ENCODE measurements around the gene LIMA1.

The LIMA1 gene

GRCh38 chr12:50187084-50187900 is 96.0 kb downstream of the LIMA1 start:
- H3K4me1 ChIP-seq (ENCODE audit: insufficient read depth, low read length) = no peaks in the 10 kb centered on the region
- no peaks in the 10 kb centered on the region for H3K9me3 ChIP-seq (ENCODE audit: control insufficient read depth, insufficient read depth, low read length)
- H3K36me3 ChIP-seq (ENCODE audit: insufficient read depth, low read length) = peaks cover 1% of the 10 kb centered on the region; the same call in 1 of the 2 replicates
- no peak overlapping the region for H3K9ac ChIP-seq (ENCODE audit: low read depth, low read length)

GRCh38 chr12:50186681-50187080 is 96.6 kb downstream of the LIMA1 start:
- Histone ChIP-seq H3K4me1 (ENCODE audit: insufficient read depth, low read length) (no peaks in the 10 kb centered on the region), H3K9me3 (ENCODE audit: control insufficient read depth, insufficient read depth, low read length) (no peaks in the 10 kb centered on the region), H3K9ac (ENCODE audit: low read depth, low read length) (no peak overlapping the region), H3K36me3 (ENCODE audit: insufficient read depth, low read length) (no peaks in the 10 kb centered on the region)

- no peaks in the 10 kb centered on the region for H3K36me3 ChIP-seq (ENCODE audit: insufficient read depth, low read length)
- H3K9me3 ChIP-seq (ENCODE audit: control insufficient read depth, insufficient read depth, low read length) = no peaks in the 10 kb centered on the region
- H3K4me1 ChIP-seq (ENCODE audit: insufficient read depth, low read length) = no peaks in the 10 kb centered on the region
- H3K9ac ChIP-seq (ENCODE audit: low read depth, low read length) = no peak overlapping the region
Measured at GRCh38 chr12:50185970-50186663, 97.2 kb downstream of the LIMA1 start.

- Histone ChIP-seq H3K36me3 (ENCODE audit: insufficient read depth, low read length) (no peaks in the 10 kb centered on the region), H3K9ac (ENCODE audit: low read depth, low read length) (no peak overlapping the region; the same call in 1 of the 2 replicates), H3K9me3 (ENCODE audit: control insufficient read depth, insufficient read depth, low read length) (no peaks in the 10 kb centered on the region), H3K4me1 (ENCODE audit: insufficient read depth, low read length) (no peaks in the 10 kb centered on the region)
Measured at GRCh38 chr12:50185301-50185895, 97.9 kb downstream of the LIMA1 start.

- Histone ChIP-seq H3K9ac (ENCODE audit: low read depth, low read length) (no peak overlapping the region), H3K36me3 (ENCODE audit: insufficient read depth, low read length) (no peaks in the 10 kb centered on the region), H3K9me3 (ENCODE audit: control insufficient read depth, insufficient read depth, low read length) (no peaks in the 10 kb centered on the region), H3K4me1 (ENCODE audit: insufficient read depth, low read length) (no peaks in the 10 kb centered on the region)
Measured at GRCh38 chr12:50184261-50184660, 99.1 kb downstream of the LIMA1 start.

GRCh38 chr12:50182461-50182860 is 100.9 kb downstream of the LIMA1 start:
- Histone ChIP-seq H3K36me3 (ENCODE audit: insufficient read depth, low read length) (no peaks in the 10 kb centered on the region; the same call in 1 of the 2 replicates), H3K9ac (ENCODE audit: low read depth, low read length) (no peak overlapping the region), H3K9me3 (ENCODE audit: control insufficient read depth, insufficient read depth, low read length) (no peaks in the 10 kb centered on the region), H3K4me1 (ENCODE audit: insufficient read depth, low read length) (no peaks in the 10 kb centered on the region)

- no peaks in the 10 kb centered on the region for H3K9me3 ChIP-seq (ENCODE audit: control insufficient read depth, insufficient read depth, low read length)
- H3K4me1 ChIP-seq (ENCODE audit: insufficient read depth, low read length) = no peaks in the 10 kb centered on the region
- H3K9ac ChIP-seq (ENCODE audit: low read depth, low read length) = no peak overlapping the region
- H3K36me3 ChIP-seq (ENCODE audit: insufficient read depth, low read length) = peaks cover 6% of the 10 kb centered on the region; the same call in 1 of the 2 replicates
Measured at GRCh38 chr12:50181691-50182090, 101.6 kb downstream of the LIMA1 start.

- H3K4me1 ChIP-seq (ENCODE audit: insufficient read depth, low read length) = no peaks in the 10 kb centered on the region
- H3K9ac ChIP-seq (ENCODE audit: low read depth, low read length) = no peak overlapping the region
- H3K9me3 ChIP-seq (ENCODE audit: control insufficient read depth, insufficient read depth, low read length) = no peaks in the 10 kb centered on the region
- H3K36me3 ChIP-seq (ENCODE audit: insufficient read depth, low read length) = peaks cover 6% of the 10 kb centered on the region; the same call in 1 of the 2 replicates
Measured at GRCh38 chr12:50175716-50176026, 107.6 kb downstream of the LIMA1 start.

GRCh38 chr12:50174971-50175715 is 108.2 kb downstream of the LIMA1 start:
- Histone ChIP-seq H3K9me3 (ENCODE audit: control insufficient read depth, insufficient read depth, low read length) (peaks cover 4% of the 10 kb centered on the region), H3K4me1 (ENCODE audit: insufficient read depth, low read length) (no peaks in the 10 kb centered on the region), H3K9ac (ENCODE audit: low read depth, low read length) (no peak overlapping the region), H3K36me3 (ENCODE audit: insufficient read depth, low read length) (peaks cover 6% of the 10 kb centered on the region; the same call in 1 of the 2 replicates)

- H3K9me3 ChIP-seq (ENCODE audit: control insufficient read depth, insufficient read depth, low read length) = peaks cover 6% of the 10 kb centered on the region
- peak within 1 kb of the TSS; percentile 95 for H3K9ac ChIP-seq (ENCODE audit: low read depth, low read length)
- H3K36me3 ChIP-seq (ENCODE audit: insufficient read depth, low read length) = no peaks in the 10 kb centered on the region
- peaks cover 3% of the 10 kb centered on the region; the same call in 1 of the 2 replicates for H3K4me1 ChIP-seq (ENCODE audit: insufficient read depth, low read length)
Measured at GRCh38 chr12:50167049-50167828, 116.1 kb downstream of the LIMA1 start, which contains the start of gene CERS5. CERS5 (minus strand) TSS chr12:50167369; CDS start chr12:50167297, 72 bp downstream.

- Histone ChIP-seq H3K4me1 (ENCODE audit: insufficient read depth, low read length) (peaks cover 3% of the 10 kb centered on the region; the same call in 1 of the 2 replicates), H3K36me3 (ENCODE audit: insufficient read depth, low read length) (no peaks in the 10 kb centered on the region), H3K9ac (ENCODE audit: low read depth, low read length) (peak overlapping the region; percentile 95), H3K9me3 (ENCODE audit: control insufficient read depth, insufficient read depth, low read length) (peaks cover 6% of the 10 kb centered on the region)
Measured at GRCh38 chr12:50166799-50167048, 116.6 kb downstream of the LIMA1 start.

- 0 out of 2 replicates have a peak, but pooled peaks cover under 1% of the 10 kb centered on the region for H3K9me3 ChIP-seq (ENCODE audit: control insufficient read depth, insufficient read depth, low read length)
- peaks cover 3% of the 10 kb centered on the region; the same call in 1 of the 2 replicates for H3K4me1 ChIP-seq (ENCODE audit: insufficient read depth, low read length)
- no peak overlapping the region; the same call in 1 of the 2 replicates for H3K9ac ChIP-seq (ENCODE audit: low read depth, low read length)
- H3K36me3 ChIP-seq (ENCODE audit: insufficient read depth, low read length) = no peaks in the 10 kb centered on the region
Measured at GRCh38 chr12:50164963-50165362, 118.4 kb downstream of the LIMA1 start.

- H3K9ac ChIP-seq (ENCODE audit: low read depth, low read length) = no peak overlapping the region
- H3K9me3 ChIP-seq (ENCODE audit: control insufficient read depth, insufficient read depth, low read length) = no peaks in the 10 kb centered on the region
- peaks cover 3% of the 10 kb centered on the region; the same call in 1 of the 2 replicates for H3K4me1 ChIP-seq (ENCODE audit: insufficient read depth, low read length)
- no peaks in the 10 kb centered on the region for H3K36me3 ChIP-seq (ENCODE audit: insufficient read depth, low read length)
Measured at GRCh38 chr12:50162230-50162629, 121.1 kb downstream of the LIMA1 start.

Measured in ES-I3 (cell line).